Measurements from ENCODE around the gene POLDIP3. TPM values are rescaled to one million over a fixed set of nuclear protein-coding genes. Genes with fewer than 3 reads are reported as not detected.
"Not testable (repeated sequence)": the region's sequence is repeated elsewhere in the genome, so short reads cannot be mapped to it uniquely, and the experiment has no call there.

Gene POLDIP3
- total and polyA plus RNA-seq, 11 donors: 13.0 to 42.7 (median 29.0) TPM

DNA sequence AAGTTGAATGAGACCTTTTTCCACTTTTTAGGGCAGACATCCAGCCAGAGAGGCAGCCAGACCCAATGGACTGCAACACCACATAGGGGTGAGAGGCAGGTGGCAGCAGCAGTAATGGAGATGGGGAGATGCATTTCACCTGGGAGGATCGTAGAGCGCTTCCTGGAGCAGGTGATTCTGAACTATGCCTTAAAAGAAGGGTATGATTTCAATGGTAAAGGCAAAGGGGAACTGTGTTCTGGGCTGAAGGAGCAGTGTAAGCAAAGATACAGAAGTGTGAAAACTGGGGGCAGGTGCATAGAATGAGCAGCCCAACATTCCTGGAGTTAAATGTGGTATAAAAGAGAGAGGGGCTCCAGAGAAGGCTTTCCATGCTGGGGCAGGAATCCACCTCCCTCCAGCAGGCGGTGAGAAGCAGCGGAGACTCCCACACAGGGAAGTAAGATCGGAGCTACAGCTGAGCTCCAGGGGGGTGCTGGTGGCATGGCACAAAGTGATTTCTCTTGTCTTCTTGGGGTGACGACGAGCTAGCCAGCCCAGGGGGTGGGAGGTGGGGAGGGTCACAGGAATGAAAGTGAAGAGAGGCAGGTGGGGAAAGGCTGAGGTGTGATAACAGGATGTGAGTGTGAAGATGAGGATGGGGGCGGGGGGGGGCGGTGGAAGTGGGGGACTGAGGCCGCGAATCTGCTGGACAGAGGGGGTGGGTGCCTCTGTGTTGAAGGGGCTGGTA, 65.2 kb downstream of the POLDIP3 start:
- TF ChIP-seq POLR2A (IDR thresholded peaks at IDR 0.05): no peak
- intact Hi-C loops (cut with DNase I): loop anchor here in 2 of 10 donors (5.0 kb wide), 1 partner anchor 37 kb away; no protein-coding TSS in a partner anchor
- peaks cover 3 to 17% (median 8%) of the 10 kb centered on the region in 12 donors for H3K4me1 ChIP-seq
- WGBS, 4 donors: 62 to 70% (median 64%) methylated on average over 11 of the region's 11 CpGs
- no peaks in the 10 kb centered on the region for H3K36me3 ChIP-seq
- H3K27me3 ChIP-seq: peaks cover 0 to 6% (median 0%) of the 10 kb centered on the region in 9 donors
- DNase-seq (no peak), ATAC-seq (no peak)
- peaks cover 0 to 7% (median 0%) of the 10 kb centered on the region in 12 donors for H3K9me3 ChIP-seq
- no peak overlapping the region for H3K27ac ChIP-seq
- H3K4me3 ChIP-seq: no peak overlapping the region

DNA sequence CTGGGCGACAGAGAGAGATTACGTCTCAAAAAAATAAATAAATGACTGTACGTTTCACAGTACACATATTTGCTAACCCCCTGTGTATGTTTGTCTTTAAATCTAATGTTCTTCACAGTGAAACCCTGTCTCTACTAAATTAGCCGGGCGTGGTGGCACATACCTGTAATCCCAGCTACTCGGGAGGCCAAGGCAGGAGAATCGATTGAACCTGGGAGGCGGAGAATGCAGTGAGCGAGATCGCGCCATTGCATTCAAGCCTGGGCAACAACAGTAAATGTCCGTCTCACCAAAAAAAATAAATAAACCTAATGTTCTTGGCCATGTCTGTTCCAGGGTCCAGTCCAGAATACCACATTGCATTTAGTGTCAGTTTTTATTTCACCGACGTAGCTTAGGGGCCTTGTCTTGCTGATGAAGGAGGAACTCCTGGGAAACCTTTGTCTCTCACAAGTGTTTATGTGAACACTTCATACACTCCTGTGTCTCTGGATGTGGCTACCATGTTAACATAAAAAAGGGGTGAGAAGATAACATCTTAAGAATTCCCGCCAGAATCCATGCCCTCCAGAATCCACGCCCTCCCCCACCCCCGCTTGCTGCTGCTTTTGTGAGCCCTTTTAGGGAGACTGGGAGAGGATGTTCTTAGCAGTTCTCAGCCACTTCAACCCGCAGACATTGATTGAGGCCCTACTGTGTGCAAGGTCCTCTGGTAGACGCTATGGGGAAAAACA, 65.9 kb downstream of the POLDIP3 start:
- Histone ChIP-seq H3K4me1 (peaks cover 0 to 10% (median 4%) of the 10 kb centered on the region in 12 donors), H3K36me3 (no peaks in the 10 kb centered on the region), H3K27me3 (peaks cover 0 to 6% (median 0%) of the 10 kb centered on the region in 9 donors), H3K27ac (no peak overlapping the region), H3K4me3 (no peak overlapping the region), H3K9me3 (peaks cover 0 to 7% (median 0%) of the 10 kb centered on the region in 12 donors)
- intact Hi-C loops (cut with DNase I): no loop called here
- no peak for DNase-seq
- ATAC-seq: no peak
- TF ChIP-seq, protein P1, sequence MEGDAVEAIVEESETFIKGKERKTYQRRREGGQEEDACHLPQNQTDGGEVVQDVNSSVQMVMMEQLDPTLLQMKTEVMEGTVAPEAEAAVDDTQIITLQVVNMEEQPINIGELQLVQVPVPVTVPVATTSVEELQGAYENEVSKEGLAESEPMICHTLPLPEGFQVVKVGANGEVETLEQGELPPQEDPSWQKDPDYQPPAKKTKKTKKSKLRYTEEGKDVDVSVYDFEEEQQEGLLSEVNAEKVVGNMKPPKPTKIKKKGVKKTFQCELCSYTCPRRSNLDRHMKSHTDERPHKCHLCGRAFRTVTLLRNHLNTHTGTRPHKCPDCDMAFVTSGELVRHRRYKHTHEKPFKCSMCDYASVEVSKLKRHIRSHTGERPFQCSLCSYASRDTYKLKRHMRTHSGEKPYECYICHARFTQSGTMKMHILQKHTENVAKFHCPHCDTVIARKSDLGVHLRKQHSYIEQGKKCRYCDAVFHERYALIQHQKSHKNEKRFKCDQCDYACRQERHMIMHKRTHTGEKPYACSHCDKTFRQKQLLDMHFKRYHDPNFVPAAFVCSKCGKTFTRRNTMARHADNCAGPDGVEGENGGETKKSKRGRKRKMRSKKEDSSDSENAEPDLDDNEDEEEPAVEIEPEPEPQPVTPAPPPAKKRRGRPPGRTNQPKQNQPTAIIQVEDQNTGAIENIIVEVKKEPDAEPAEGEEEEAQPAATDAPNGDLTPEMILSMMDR (IDR thresholded peaks at IDR 0.05): no peak
- TF ChIP-seq POLR2A (IDR thresholded peaks at IDR 0.05): no peak
- WGBS, 4 donors: 80 to 84% (median 82%) methylated on average over 19 of the region's 19 CpGs

DNA sequence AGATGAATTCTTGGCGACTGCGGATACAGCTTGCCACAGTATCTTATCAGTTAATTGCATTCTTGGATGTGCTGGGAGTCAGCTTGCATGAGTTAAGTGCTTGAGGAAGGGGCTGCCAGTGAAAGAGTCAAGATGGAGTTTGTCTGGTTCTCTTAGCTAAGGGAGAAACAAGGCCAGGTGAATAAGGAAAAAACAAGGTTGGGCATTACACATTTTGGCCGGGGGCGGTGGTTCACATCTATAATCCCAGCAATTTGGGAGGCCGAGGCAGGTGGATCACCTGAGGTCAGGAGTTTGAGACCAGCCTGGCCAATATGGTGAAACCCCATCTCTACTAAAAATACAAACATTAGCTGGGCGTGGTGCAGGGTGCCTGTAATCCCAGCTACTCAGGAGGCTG, 66.6 kb downstream of the POLDIP3 start:
- DNase-seq; H3K27me3 ChIP-seq; H3K36me3 ChIP-seq; H3K4me1 ChIP-seq; H3K9me3 ChIP-seq; H3K4me3 ChIP-seq; intact Hi-C loops (cut with DNase I); H3K27ac ChIP-seq; ATAC-seq: not testable (repeated sequence)
- WGBS, 4 donors: 47 to 54% (median 51%) methylated on average over 6 of the region's 6 CpGs

DNA sequence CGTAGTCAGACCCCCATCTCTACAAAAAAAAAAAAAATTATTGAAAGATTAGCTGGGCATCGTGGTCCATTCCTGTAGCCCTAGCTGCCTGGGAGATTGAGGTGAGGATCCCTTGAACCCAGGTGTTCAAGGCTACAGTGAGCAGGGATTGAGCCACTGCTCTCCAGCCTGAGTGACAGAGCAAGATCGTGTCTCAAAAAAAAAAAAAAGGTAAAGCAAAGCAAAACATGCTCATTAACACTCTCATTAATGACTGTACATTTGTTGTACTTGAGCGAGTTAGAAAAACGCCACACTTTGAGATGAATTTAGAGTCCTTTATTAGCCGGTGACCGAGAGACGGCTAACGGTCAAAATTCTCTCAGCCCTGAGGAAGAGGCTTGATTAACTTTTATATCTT, 67.1 kb downstream of the POLDIP3 start:
- DNase-seq (no peak), ATAC-seq (no peak)
- Histone ChIP-seq H3K27ac (no peak overlapping the region), H3K27me3 (peaks cover 0 to 6% (median 0%) of the 10 kb centered on the region in 9 donors), H3K4me1 (peaks cover 0 to 5% (median 0%) of the 10 kb centered on the region in 12 donors), H3K36me3 (no peaks in the 10 kb centered on the region), H3K9me3 (peaks cover 0 to 7% (median 0%) of the 10 kb centered on the region in 12 donors), H3K4me3 (no peak overlapping the region)
- 59 to 67% (median 64%) methylated on average over 9 of the region's 9 CpGs for WGBS, 4 donors
- TF ChIP-seq, protein P1 (IDR thresholded peaks at IDR 0.05): no peak
- TF ChIP-seq POLR2A (IDR thresholded peaks at IDR 0.05): no peak
- intact Hi-C loops (cut with DNase I): no loop called here

DNA sequence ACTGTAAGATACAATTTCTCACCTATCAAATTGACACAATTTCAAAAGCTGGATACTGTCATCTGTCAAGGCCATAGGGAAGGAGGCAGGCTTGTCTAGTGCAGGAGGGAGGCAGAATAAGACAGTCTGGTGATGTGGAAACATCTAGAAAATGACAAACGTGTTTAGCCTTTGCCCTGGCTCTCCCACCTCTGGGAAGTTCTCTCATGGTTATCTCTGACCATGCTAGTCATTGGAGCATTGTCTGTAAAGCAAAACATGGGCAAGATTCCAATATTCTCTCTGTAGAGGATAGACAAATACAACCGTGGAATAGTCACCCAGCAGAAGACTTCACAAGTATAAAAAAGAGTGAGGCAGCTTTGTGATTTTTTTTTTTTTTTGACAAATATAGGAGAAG, 70.0 kb downstream of the POLDIP3 start:
- peak in 2 of 4 donors; percentile 41 to 49 for ATAC-seq
- WGBS, 4 donors: 4 to 11% (median 9%) methylated on average over 2 of the region's 2 CpGs
- intact Hi-C loops (cut with DNase I): no loop called here
- peaks cover 0 to 6% (median 0%) of the 10 kb centered on the region in 9 donors for H3K27me3 ChIP-seq
- no peak for TF ChIP-seq POLR2A (IDR thresholded peaks at IDR 0.05)
- TF ChIP-seq, protein P1 (IDR thresholded peaks at IDR 0.05): no peak
- no peak for DNase-seq
- H3K36me3 ChIP-seq: no peaks in the 10 kb centered on the region
- no peak overlapping the region for H3K4me3 ChIP-seq
- H3K27ac ChIP-seq: no peak overlapping the region
- no peaks in the 10 kb centered on the region for H3K9me3 ChIP-seq
- peaks cover 0 to 5% (median 0%) of the 10 kb centered on the region in 12 donors for H3K4me1 ChIP-seq

DNA sequence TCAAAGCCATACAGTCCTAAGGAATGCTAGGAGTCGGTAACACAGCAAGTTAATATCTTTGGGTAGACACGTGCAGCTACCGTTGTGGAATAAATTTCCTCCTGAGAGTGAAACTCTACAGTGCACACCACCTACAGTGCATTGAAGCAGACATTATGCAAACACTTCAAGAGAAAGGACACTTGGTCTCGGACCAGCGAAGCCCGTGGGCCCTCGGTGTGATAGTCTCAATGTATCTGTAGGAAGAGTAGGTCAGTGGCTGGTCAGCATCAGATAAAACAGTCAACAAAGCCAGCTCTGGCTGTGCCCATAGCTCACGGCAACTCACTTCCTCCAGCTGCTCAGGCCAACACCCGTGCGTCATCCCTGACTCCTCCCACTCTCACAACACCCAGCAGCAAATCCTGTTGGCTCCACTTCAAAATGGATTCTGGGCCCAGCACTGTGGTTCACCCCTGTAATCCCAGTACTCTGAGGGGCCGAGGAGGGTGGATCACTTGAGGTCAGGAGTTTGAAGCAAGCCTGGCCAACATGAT, 75.4 kb downstream of the POLDIP3 start:
- H3K9me3 ChIP-seq; H3K4me3 ChIP-seq; DNase-seq; H3K27me3 ChIP-seq; intact Hi-C loops (cut with DNase I); H3K36me3 ChIP-seq: not testable (repeated sequence)
- WGBS, 4 donors: 25 to 55% (median 36%) methylated on average over 7 to 9 of the region's 11 CpGs
- ATAC-seq: peak; percentile 70 to 85 (median 77)
- Histone ChIP-seq H3K4me1 (peaks cover 0 to 17% (median 5%) of the 10 kb centered on the region in 12 donors), H3K27ac (peak overlapping the region in 7 of 12 donors; percentile 13 to 65 (median 28))

DNA sequence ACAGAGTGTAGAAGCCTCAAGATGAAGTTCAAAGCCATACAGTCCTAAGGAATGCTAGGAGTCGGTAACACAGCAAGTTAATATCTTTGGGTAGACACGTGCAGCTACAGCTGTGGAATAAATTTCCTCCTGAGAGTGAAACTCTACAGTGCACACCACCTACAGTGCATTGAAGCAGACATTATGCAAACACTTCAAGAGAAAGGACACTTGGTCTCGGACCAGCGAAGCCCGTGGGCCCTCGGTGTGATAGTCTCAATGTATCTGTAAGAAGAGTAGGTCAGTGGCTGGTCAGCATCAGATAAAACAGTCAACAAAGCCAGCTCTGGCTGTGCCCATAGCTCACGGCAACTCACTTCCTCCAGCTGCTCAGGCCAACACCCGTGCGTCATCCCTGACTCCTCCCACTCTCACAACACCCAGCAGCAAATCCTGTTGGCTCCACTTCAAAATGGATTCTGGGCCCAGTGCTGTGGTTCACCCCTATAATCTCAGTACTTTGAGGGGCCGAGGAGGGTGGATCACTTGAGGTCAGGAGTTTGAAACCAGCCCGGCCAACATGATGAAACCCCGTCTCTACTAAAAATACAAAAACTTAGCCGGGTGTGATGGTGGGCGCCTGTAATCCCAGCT, 77.4 kb downstream of the POLDIP3 start:
- H3K9me3 ChIP-seq; intact Hi-C loops (cut with DNase I); H3K4me3 ChIP-seq; H3K36me3 ChIP-seq; H3K27me3 ChIP-seq; DNase-seq: not testable (repeated sequence)
- ATAC-seq: peak; percentile 51 to 91 (median 88)
- Histone ChIP-seq H3K27ac (peak overlapping the region in 9 of 12 donors; percentile 46 to 72 (median 57)), H3K4me1 (peaks cover 0 to 22% (median 5%) of the 10 kb centered on the region in 12 donors)
- 52 to 77% (median 57%) methylated on average over 7 to 13 of the region's 14 CpGs for WGBS, 4 donors
